Right cardiac atrium (tissue), 5 donors: ENCODE data around the gene MYO18B. TPM values are rescaled to one million over a fixed set of nuclear protein-coding genes. Genes with fewer than 3 reads are reported as not detected.
A peak's percentile ranks its signal among the peaks of the same experiment; 100 is the strongest.

Source experiments
- ATAC-seq, 2 donors: fragments of 200-7000 bp; cut with Tn5 transposase; one replicate each; pipeline versions ENCODE4 v1.8.0 to v1.9.1; 2020; ENCODE audit warnings: moderate library complexity in 2 of 2, mild to moderate bottlenecking in 1 of 2
- DNase-seq, 3 donors: peaks; one replicate each; pipeline ENCODE4 v3.0.0-alpha.2; 2020
- H3K27ac ChIP-seq: one replicate; pipeline ENCODE4 v1.5.1; 2013; ENCODE audit warnings: mild to moderate bottlenecking, low read length, control low read depth, moderate library complexity
- H3K27me3 ChIP-seq: one replicate; pipeline ENCODE4 v1.6.1; 2013; ENCODE audit not compliant: control insufficient read depth, insufficient read depth
- H3K4me1 ChIP-seq: one replicate; pipeline ENCODE4 v1.6.1; 2013; ENCODE audit warnings: low read length; ENCODE audit not compliant: control insufficient read depth, insufficient read depth
- H3K4me3 ChIP-seq: one replicate; pipeline ENCODE4 v1.5.1; 2013; ENCODE audit warnings: low read length, control low read depth
- H3K9me3 ChIP-seq: one replicate; pipeline ENCODE4 v1.6.1; 2013; ENCODE audit warnings: low read length; ENCODE audit not compliant: control insufficient read depth
- WGBS: extraction: QIAGEN DNeasy Blood & Tissue Kit; methylation state at CpG from one replicate; pipeline ENCODE4 v1.1.7; 2013; 5-methylcytosine and 5-hydroxymethylcytosine counted together
- intact Hi-C, 4 donors: fragments of 100-400 bp; cut with DNase I; formaldehyde crosslinking; loops; one replicate each; pipeline versions ENCODE4 v1.11.0 to v1.14.0; 2022 to 2023
- polyA plus RNA-seq: library from polyadenylated mRNA; stranded (reverse); fragments of 200-250 nt; gene quantifications from one replicate; pipeline ENCODE4 v1.2.3, GENCODE V29; 2013
- total RNA-seq, 4 donors: library from RNA; stranded (reverse); fragmentation: NEBNext Ultra II Directional; extraction: Animal tissue kit (Norgen Biotek cat#: 25700); gene quantifications; one replicate each; pipeline ENCODE4 v1.2.1, GENCODE V29; 2021
- donor health status: healthy with polysubstance abuse.
- donor health status: DM: no; HTN: yes; CAD: no.
- donor health status: DM: no; HTN: no; CAD: no.
- donor health status: DM: no; HTN: yes; CAD: no; lungs with severe emphysema.
- donor health status: DM: yes; HTN: yes; CAD: no.

MYO18B gene
- total and polyA plus RNA-seq, 5 donors, result 74.5 to 184 (median 121) TPM

DNA sequence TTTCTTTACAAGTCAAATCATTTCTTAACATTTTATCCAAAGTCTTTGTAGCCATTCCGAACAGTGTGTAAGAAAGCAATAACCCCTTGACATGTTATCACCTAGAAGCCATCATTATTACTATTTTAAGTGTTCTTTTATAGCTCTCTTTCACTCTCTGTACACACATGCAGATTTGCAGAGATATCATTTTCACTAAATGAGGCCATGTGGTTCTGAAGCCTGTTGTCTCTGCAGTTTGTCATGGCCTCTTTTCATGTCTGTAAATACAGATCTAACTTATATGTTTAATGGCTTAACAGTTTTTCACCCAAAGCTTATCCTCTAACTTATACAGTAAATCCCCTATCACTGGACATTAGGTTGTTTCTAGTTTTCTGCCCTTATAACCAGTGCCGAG is 166.8 kb downstream of the MYO18B start:
- no peaks in the 10 kb centered on the region for H3K9me3 ChIP-seq
- no peaks in the 10 kb centered on the region for H3K4me1 ChIP-seq
- WGBS, result 85% methylated on average over 2 of the region's 2 CpGs
- H3K27ac ChIP-seq, result no peak overlapping the region
- no peaks in the 10 kb centered on the region for H3K27me3 ChIP-seq
- ATAC-seq (no peak), DNase-seq (no peak)
- intact Hi-C loops, result no loop called here
- no peak overlapping the region for H3K4me3 ChIP-seq

DNA sequence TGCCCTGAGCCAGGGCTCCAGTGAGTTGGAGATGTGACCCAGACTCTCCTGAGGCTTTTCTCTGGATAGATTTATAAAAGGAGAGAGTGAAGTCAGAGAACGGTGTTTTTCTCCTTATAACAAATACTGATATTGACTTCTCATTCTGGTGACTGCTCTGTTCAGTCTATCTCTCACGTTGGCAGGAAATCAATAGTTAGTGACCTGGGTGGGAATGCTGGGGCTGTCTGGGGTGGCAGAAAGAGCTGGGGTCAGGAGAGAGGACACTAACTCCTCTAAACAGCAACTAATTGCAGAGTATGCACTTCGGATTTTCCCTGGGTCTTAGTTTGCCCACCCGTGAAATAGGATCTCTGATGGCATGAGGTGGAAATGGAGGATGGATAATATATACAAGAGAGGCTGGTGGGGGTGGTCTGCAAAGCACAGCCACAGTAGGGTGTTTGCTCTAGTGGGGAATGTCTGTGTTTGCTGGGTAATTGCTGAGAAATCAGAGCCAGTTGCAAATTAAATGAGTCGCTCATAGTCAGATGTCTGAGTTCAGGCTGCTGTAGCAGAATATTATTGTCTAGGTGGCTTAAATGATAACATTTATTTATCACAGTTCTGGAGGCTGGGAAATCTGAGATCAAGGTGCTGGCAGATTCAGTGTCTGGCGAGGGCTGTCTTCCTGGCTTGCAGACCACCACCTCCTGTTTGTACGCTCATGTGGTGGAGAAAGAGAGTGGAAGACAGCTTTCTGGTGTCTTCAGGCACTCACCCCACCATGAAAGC is 167.8 kb downstream of the MYO18B start:
- Histone ChIP-seq H3K27me3 (no peaks in the 10 kb centered on the region), H3K9me3 (no peaks in the 10 kb centered on the region), H3K4me3 (no peak overlapping the region), H3K27ac (no peak overlapping the region), H3K4me1 (no peaks in the 10 kb centered on the region)
- 53% methylated on average over 7 of the region's 7 CpGs for WGBS
- ATAC-seq (no peak), DNase-seq (no peak)
- intact Hi-C loops, result no loop called here

GRCh38 chr22:25911243-25911972 is 169.4 kb downstream of the MYO18B start:
- DNase-seq, result no peak
- Histone ChIP-seq H3K27me3 (no peaks in the 10 kb centered on the region), H3K4me3 (no peak overlapping the region), H3K27ac (no peak overlapping the region), H3K9me3 (no peaks in the 10 kb centered on the region), H3K4me1 (no peaks in the 10 kb centered on the region)
- intact Hi-C loops, result no loop called here
- ATAC-seq, result no peak
- WGBS, result 72% methylated on average over 7 of the region's 7 CpGs

- no peaks in the 10 kb centered on the region for H3K27me3 ChIP-seq
- 52% methylated on average over 4 of the region's 4 CpGs for WGBS
- no peaks in the 10 kb centered on the region for H3K9me3 ChIP-seq
- intact Hi-C loops, result no loop called here
- H3K4me3 ChIP-seq, result no peak overlapping the region
- DNase-seq (peak in 1 of 3 donors; percentile 43), ATAC-seq (no peak)
- H3K4me1 ChIP-seq, result no peaks in the 10 kb centered on the region
- H3K27ac ChIP-seq, result no peak overlapping the region
Measured at GRCh38 chr22:25919452-25919851, 177.5 kb downstream of the MYO18B start.

DNA sequence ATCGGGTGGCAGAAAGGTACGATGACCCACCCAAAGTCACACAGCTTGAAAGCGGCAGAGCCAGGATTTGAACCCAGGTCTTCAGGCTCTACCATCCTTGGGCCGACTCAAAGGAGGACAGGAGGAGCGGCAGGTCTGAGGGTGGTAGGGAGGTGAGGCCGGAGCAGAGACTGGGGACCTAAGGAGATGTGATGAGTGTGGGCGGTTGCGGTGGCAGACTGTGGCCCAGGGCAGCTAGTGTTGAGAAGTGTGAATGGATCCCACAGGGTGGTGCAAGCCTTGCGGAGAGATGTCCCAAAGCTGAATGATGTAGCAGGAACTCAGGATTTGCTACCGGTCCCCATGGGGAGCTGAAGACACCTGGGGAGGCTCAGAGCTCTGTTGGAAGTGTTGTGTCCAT is 180.2 kb downstream of the MYO18B start:
- H3K27me3 ChIP-seq, result no peaks in the 10 kb centered on the region
- H3K27ac ChIP-seq, result no peak overlapping the region
- ATAC-seq (no peak), DNase-seq (no peak)
- H3K9me3 ChIP-seq, result no peaks in the 10 kb centered on the region
- WGBS, result 86% methylated on average over 10 of the region's 10 CpGs
- intact Hi-C loops, result no loop called here
- H3K4me1 ChIP-seq, result no peaks in the 10 kb centered on the region
- no peak overlapping the region for H3K4me3 ChIP-seq

- WGBS, result 49% methylated on average over 8 of the region's 8 CpGs
- Histone ChIP-seq H3K27me3 (no peaks in the 10 kb centered on the region), H3K4me3 (no peak overlapping the region), H3K9me3 (no peaks in the 10 kb centered on the region), H3K4me1 (no peaks in the 10 kb centered on the region), H3K27ac (no peak overlapping the region)
- intact Hi-C loops, result no loop called here
- ATAC-seq (no peak), DNase-seq (no peak)
Measured at GRCh38 chr22:25923914-25924313, 181.9 kb downstream of the MYO18B start.

DNA sequence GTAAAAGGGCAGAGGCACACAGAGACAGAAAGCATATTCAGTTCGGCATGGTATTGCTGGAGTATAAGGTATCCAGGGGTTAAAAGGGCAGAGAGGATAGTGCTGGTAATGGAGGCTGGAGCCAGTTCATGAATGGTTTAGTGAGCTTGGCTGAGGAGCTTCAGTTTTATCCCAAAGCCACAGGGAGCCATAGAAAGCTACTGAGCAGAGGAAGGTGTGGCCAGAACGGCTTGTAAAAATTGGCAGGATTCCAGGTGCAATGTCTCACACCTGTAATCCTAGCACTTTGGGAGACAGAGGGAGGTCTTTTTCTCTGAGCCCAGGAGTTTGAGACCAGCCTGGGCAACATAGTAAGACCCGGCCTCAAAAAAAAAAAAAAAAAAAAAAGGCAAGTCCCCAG is 186.1 kb downstream of the MYO18B start:
- intact Hi-C loops, result no loop called here
- no peak for ATAC-seq
- Histone ChIP-seq H3K9me3 (no peaks in the 10 kb centered on the region), H3K4me1 (no peaks in the 10 kb centered on the region), H3K4me3 (no peak overlapping the region), H3K27me3 (no peaks in the 10 kb centered on the region), H3K27ac (no peak overlapping the region)
- DNase-seq, result no peak
- 62% methylated on average over 3 of the region's 3 CpGs for WGBS

- H3K4me1 ChIP-seq, result no peaks in the 10 kb centered on the region
- no peaks in the 10 kb centered on the region for H3K9me3 ChIP-seq
- no peak overlapping the region for H3K27ac ChIP-seq
- H3K4me3 ChIP-seq, result no peak overlapping the region
- ATAC-seq, result no peak
- no peak for DNase-seq
- WGBS, result 62% methylated on average over 5 of the region's 5 CpGs
- intact Hi-C loops, result no loop called here
- H3K27me3 ChIP-seq, result no peaks in the 10 kb centered on the region
Measured at GRCh38 chr22:25929321-25929878, 187.4 kb downstream of the MYO18B start.

GRCh38 chr22:25930083-25930482 is 188.1 kb downstream of the MYO18B start:
- ATAC-seq (no peak), DNase-seq (no peak)
- Histone ChIP-seq H3K9me3 (no peaks in the 10 kb centered on the region), H3K4me3 (no peak overlapping the region), H3K27ac (no peak overlapping the region), H3K27me3 (no peaks in the 10 kb centered on the region), H3K4me1 (no peaks in the 10 kb centered on the region)
- intact Hi-C loops, result no loop called here
- 72% methylated on average over 4 of the region's 4 CpGs for WGBS

GRCh38 chr22:25930788-25931310 is 188.9 kb downstream of the MYO18B start:
- H3K27ac ChIP-seq, result no peak overlapping the region
- no peaks in the 10 kb centered on the region for H3K27me3 ChIP-seq
- no peak overlapping the region for H3K4me3 ChIP-seq
- H3K9me3 ChIP-seq, result no peaks in the 10 kb centered on the region
- H3K4me1 ChIP-seq, result no peaks in the 10 kb centered on the region
- 62% methylated on average over 7 of the region's 7 CpGs for WGBS
- intact Hi-C loops, result no loop called here
- DNase-seq (no peak), ATAC-seq (no peak)

DNA sequence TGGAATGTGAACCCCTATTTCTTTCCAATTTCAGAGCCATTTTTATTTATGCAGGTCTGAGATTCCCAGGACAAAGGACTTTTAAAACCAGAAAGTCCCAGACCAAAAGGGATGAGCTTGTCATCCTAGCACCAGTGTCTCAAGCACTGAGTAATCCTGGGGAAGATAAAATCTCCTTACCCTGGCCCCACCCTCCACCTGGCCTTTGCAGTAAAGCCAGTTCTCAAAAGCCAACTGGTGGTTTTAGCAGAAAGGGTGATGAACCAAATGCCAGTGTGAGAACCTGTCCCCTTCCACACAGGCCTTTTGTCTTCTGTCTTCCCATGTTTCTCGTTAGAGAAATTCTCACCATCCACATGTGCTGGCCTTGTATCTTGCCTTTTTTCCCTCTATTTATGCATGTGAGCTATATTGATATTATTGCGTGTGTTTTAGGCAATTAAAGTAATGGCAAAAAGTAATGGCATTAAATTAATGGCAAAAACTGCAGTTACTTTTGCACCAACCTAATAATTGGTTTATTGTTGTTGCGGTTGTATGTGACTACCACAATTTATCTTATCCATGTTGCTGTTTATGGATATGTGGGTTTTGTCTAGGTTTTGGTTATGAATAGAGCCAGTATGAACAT is 191.3 kb downstream of the MYO18B start:
- ATAC-seq (no peak), DNase-seq (no peak)
- H3K27ac ChIP-seq, result no peak overlapping the region
- no peaks in the 10 kb centered on the region for H3K27me3 ChIP-seq
- no peaks in the 10 kb centered on the region for H3K9me3 ChIP-seq
- WGBS, result 84% methylated on average over 3 of the region's 3 CpGs
- no peak overlapping the region for H3K4me3 ChIP-seq
- H3K4me1 ChIP-seq, result no peaks in the 10 kb centered on the region
- intact Hi-C loops, result no loop called here
